Neural crest cell (in vitro differentiated cells): ENCODE measurements around the gene CYP24A1. TPM values are rescaled to one million over a fixed set of nuclear protein-coding genes. Genes with fewer than 3 reads are reported as not detected.

ENCODE experiments used
- DNase-seq: peaks from one replicate; pipeline ENCODE4 v3.0.0; 2021; ENCODE audit warnings: low read depth, mixed read lengths, low spot score
- H3K27ac Mint-ChIP-seq: one replicate; pipeline ENCODE4 v1.8.0; 2021; ENCODE audit warnings: mild to moderate bottlenecking, mixed read lengths; ENCODE audit not compliant: unreplicated experiment
- H3K27me3 Mint-ChIP-seq: 2 replicates; pipeline ENCODE4 v1.8.0; 2021; ENCODE audit warnings: low read depth, mild to moderate bottlenecking, mixed read lengths
- H3K36me3 Mint-ChIP-seq: 2 replicates; pipeline ENCODE4 v1.8.0; 2021; ENCODE audit warnings: low read depth, mild to moderate bottlenecking, mixed read lengths
- H3K4me1 Mint-ChIP-seq: 2 replicates; pipeline ENCODE4 v1.8.0; 2021; ENCODE audit warnings: mixed read lengths
- H3K4me3 Mint-ChIP-seq: one replicate; pipeline ENCODE4 v1.8.0; 2021; ENCODE audit warnings: mild to moderate bottlenecking, mixed read lengths
- H3K9me3 Mint-ChIP-seq: 2 replicates; pipeline ENCODE4 v1.8.0; 2021; ENCODE audit warnings: mixed read lengths
- CTCF ChIP-seq: fragments of 200-600 bp; sonication (generic); conservative IDR thresholded peaks from 2 replicates; pipeline ENCODE4 v1.5.0; 2021; ENCODE audit warnings: antibody characterized with exemption, mild to moderate bottlenecking
- total RNA-seq: library from RNA; stranded (reverse); gene quantifications from 2 replicates; pipeline ENCODE4 v1.2.1, GENCODE V29; 2021

The CYP24A1 gene
- total RNA-seq, 1 donor from 2014 or later = 0.93 TPM

GRCh38 chr20:54148947-54149764 is 24.6 kb downstream of the CYP24A1 start:
- TF ChIP-seq CTCF = no peak
- no peak overlapping the region for H3K4me3 Mint-ChIP-seq
- no peaks in the 10 kb centered on the region for H3K27me3 Mint-ChIP-seq
- no peaks in the 10 kb centered on the region for H3K9me3 Mint-ChIP-seq
- DNase-seq = no peak
- H3K4me1 Mint-ChIP-seq = no peaks in the 10 kb centered on the region
- no peaks in the 10 kb centered on the region for H3K36me3 Mint-ChIP-seq
- no peak overlapping the region for H3K27ac Mint-ChIP-seq

- DNase-seq = no peak
- Mint-ChIP-seq H3K27ac (no peak overlapping the region), H3K9me3 (no peaks in the 10 kb centered on the region), H3K4me3 (no peak overlapping the region), H3K27me3 (no peaks in the 10 kb centered on the region), H3K4me1 (no peaks in the 10 kb centered on the region), H3K36me3 (no peaks in the 10 kb centered on the region)
- no peak for TF ChIP-seq CTCF
Measured at GRCh38 chr20:54146672-54147071, 27.1 kb downstream of the CYP24A1 start.

GRCh38 chr20:54144847-54145414 is 28.9 kb downstream of the CYP24A1 start:
- no peak for TF ChIP-seq CTCF
- no peak overlapping the region for H3K27ac Mint-ChIP-seq

GRCh38 chr20:54140927-54141566 is 32.7 kb downstream of the CYP24A1 start:
- no peaks in the 10 kb centered on the region for H3K36me3 Mint-ChIP-seq
- no peak for DNase-seq
- no peaks in the 10 kb centered on the region for H3K4me1 Mint-ChIP-seq
- no peak overlapping the region for H3K27ac Mint-ChIP-seq
- no peak overlapping the region for H3K4me3 Mint-ChIP-seq
- peaks cover 3% of the 10 kb centered on the region for H3K9me3 Mint-ChIP-seq
- H3K27me3 Mint-ChIP-seq = no peaks in the 10 kb centered on the region
- no peak for TF ChIP-seq CTCF

More at GRCh38 chr20:54144847-54145414, 28.9 kb downstream of the CYP24A1 start:
- no peaks in the 10 kb centered on the region for H3K4me1 Mint-ChIP-seq
- H3K36me3 Mint-ChIP-seq = no peaks in the 10 kb centered on the region
- no peak overlapping the region for H3K4me3 Mint-ChIP-seq
- no peak for DNase-seq
- no peaks in the 10 kb centered on the region for H3K27me3 Mint-ChIP-seq
- peaks cover 3% of the 10 kb centered on the region for H3K9me3 Mint-ChIP-seq

GRCh38 chr20:54140486-54140885 is 33.3 kb downstream of the CYP24A1 start:
- Mint-ChIP-seq H3K9me3 (peaks cover 3% of the 10 kb centered on the region), H3K36me3 (no peaks in the 10 kb centered on the region), H3K4me1 (no peaks in the 10 kb centered on the region), H3K4me3 (no peak overlapping the region), H3K27ac (no peak overlapping the region), H3K27me3 (no peaks in the 10 kb centered on the region)
- TF ChIP-seq CTCF = no peak
- DNase-seq = no peak
